Memory B cell (primary cell): ENCODE measurements around the gene RPP30.

Experiments used
- ATAC-seq: fragments of 150-1000 bp; cut with Tn5 transposase; 2 replicates; pipeline ENCODE4 v1.10.0; 2021; ENCODE audit warnings: low read depth, mild to moderate bottlenecking, moderate library complexity
- DNase-seq, 2 donors: peaks; one replicate each; pipeline ENCODE4 v3.0.0; 2022; ENCODE audit warnings: low spot score in 2 of 2
- H3K27ac Mint-ChIP-seq: one replicate; pipeline ENCODE4 v1.8.0; 2022; ENCODE audit warnings: mild to moderate bottlenecking, moderate library complexity, mixed read lengths
- H3K27me3 Mint-ChIP-seq: one replicate; pipeline ENCODE4 v1.8.0; 2022; ENCODE audit warnings: mixed read lengths
- H3K36me3 Mint-ChIP-seq: one replicate; pipeline ENCODE4 v1.8.0; 2022; ENCODE audit warnings: mild to moderate bottlenecking, mixed read lengths
- H3K4me1 Mint-ChIP-seq: one replicate; pipeline ENCODE4 v1.8.0; 2022; ENCODE audit warnings: mixed read lengths
- H3K4me3 Mint-ChIP-seq: one replicate; pipeline ENCODE4 v1.8.0; 2022; ENCODE audit warnings: mild to moderate bottlenecking, moderate library complexity, mixed read lengths
- H3K9me3 Mint-ChIP-seq: one replicate; pipeline ENCODE4 v1.8.0; 2022; ENCODE audit warnings: mixed read lengths

Gene RPP30

GRCh38 chr10:90916392-90917237, 44.8 kb downstream of the RPP30 start:
- H3K27me3 Mint-ChIP-seq, result peaks cover 2% of the 10 kb centered on the region
- no peaks in the 10 kb centered on the region for H3K36me3 Mint-ChIP-seq
- DNase-seq (no peak), ATAC-seq (no peak)
- H3K4me3 Mint-ChIP-seq, result no peak overlapping the region
- H3K4me1 Mint-ChIP-seq, result peaks cover 6% of the 10 kb centered on the region
- H3K27ac Mint-ChIP-seq, result no peak overlapping the region
- no peaks in the 10 kb centered on the region for H3K9me3 Mint-ChIP-seq

- ATAC-seq (no peak), DNase-seq (no peak)
- Mint-ChIP-seq H3K27ac (no peak overlapping the region), H3K4me3 (no peak overlapping the region), H3K9me3 (no peaks in the 10 kb centered on the region), H3K27me3 (peaks cover 2% of the 10 kb centered on the region), H3K36me3 (no peaks in the 10 kb centered on the region), H3K4me1 (peaks cover 3% of the 10 kb centered on the region)
Measured at GRCh38 chr10:90917238-90917967, 45.6 kb downstream of the RPP30 start.

GRCh38 chr10:90917968-90918318, 46.2 kb downstream of the RPP30 start:
- Mint-ChIP-seq H3K4me3 (no peak overlapping the region), H3K9me3 (no peaks in the 10 kb centered on the region), H3K27me3 (peaks cover 2% of the 10 kb centered on the region), H3K27ac (no peak overlapping the region), H3K36me3 (no peaks in the 10 kb centered on the region), H3K4me1 (peaks cover 3% of the 10 kb centered on the region)
- ATAC-seq, result no peak
- no peak for DNase-seq

- no peaks in the 10 kb centered on the region for H3K36me3 Mint-ChIP-seq
- no peak overlapping the region for H3K4me3 Mint-ChIP-seq
Measured at GRCh38 chr10:90919683-90920574, 48.2 kb downstream of the RPP30 start.

GRCh38 chr10:90920986-90921666, 49.4 kb downstream of the RPP30 start, which contains the start of gene ANKRD1:
Gene ANKRD1, minus strand, starts transcription at chr10:90921087. Its CDS starts 60 bp downstream, at chr10:90921027.
- no peak for ATAC-seq
- no peak within 1 kb of the TSS for H3K27ac Mint-ChIP-seq
- H3K36me3 Mint-ChIP-seq, result no peaks in the 10 kb centered on the region
- H3K27me3 Mint-ChIP-seq, result peaks cover 2% of the 10 kb centered on the region
- DNase-seq, result no peak
- H3K9me3 Mint-ChIP-seq, result no peaks in the 10 kb centered on the region
- H3K4me3 Mint-ChIP-seq, result no peak within 1 kb of the TSS
- peaks cover 3% of the 10 kb centered on the region for H3K4me1 Mint-ChIP-seq

More at GRCh38 chr10:90919683-90920574, 48.2 kb downstream of the RPP30 start:
- Mint-ChIP-seq H3K27ac (no peak overlapping the region), H3K9me3 (no peaks in the 10 kb centered on the region), H3K27me3 (peaks cover 4% of the 10 kb centered on the region), H3K4me1 (peaks cover 3% of the 10 kb centered on the region)
- ATAC-seq (no peak), DNase-seq (no peak)

- DNase-seq, result no peak
- Mint-ChIP-seq H3K27ac (no peak overlapping the region), H3K27me3 (peaks cover 2% of the 10 kb centered on the region), H3K36me3 (no peaks in the 10 kb centered on the region), H3K4me3 (no peak overlapping the region), H3K4me1 (peaks cover 3% of the 10 kb centered on the region), H3K9me3 (no peaks in the 10 kb centered on the region)
- ATAC-seq, result no peak
Measured at GRCh38 chr10:90921906-90922305, 50.1 kb downstream of the RPP30 start.

GRCh38 chr10:90923111-90923731, 51.4 kb downstream of the RPP30 start:
- DNase-seq (no peak), ATAC-seq (no peak)
- H3K27me3 Mint-ChIP-seq, result peaks cover 2% of the 10 kb centered on the region
- no peak overlapping the region for H3K27ac Mint-ChIP-seq
- H3K9me3 Mint-ChIP-seq, result no peaks in the 10 kb centered on the region
- H3K4me1 Mint-ChIP-seq, result no peaks in the 10 kb centered on the region
- H3K4me3 Mint-ChIP-seq, result no peak overlapping the region
- no peaks in the 10 kb centered on the region for H3K36me3 Mint-ChIP-seq

GRCh38 chr10:90924552-90924951, 52.8 kb downstream of the RPP30 start:
- Mint-ChIP-seq H3K9me3 (no peaks in the 10 kb centered on the region), H3K4me1 (no peaks in the 10 kb centered on the region), H3K27ac (no peak overlapping the region), H3K27me3 (peaks cover 6% of the 10 kb centered on the region), H3K36me3 (no peaks in the 10 kb centered on the region), H3K4me3 (no peak overlapping the region)
- no peak for ATAC-seq
- DNase-seq, result no peak

- no peak for ATAC-seq
Measured at GRCh38 chr10:90925079-90926029, 53.6 kb downstream of the RPP30 start.

GRCh38 chr10:90927293-90927692, 55.5 kb downstream of the RPP30 start:
- Mint-ChIP-seq H3K4me3 (no peak overlapping the region), H3K36me3 (no peaks in the 10 kb centered on the region)

More at GRCh38 chr10:90925079-90926029, 53.6 kb downstream of the RPP30 start:
- no peaks in the 10 kb centered on the region for H3K9me3 Mint-ChIP-seq
- no peaks in the 10 kb centered on the region for H3K36me3 Mint-ChIP-seq
- H3K27ac Mint-ChIP-seq, result no peak overlapping the region
- peaks cover 6% of the 10 kb centered on the region for H3K27me3 Mint-ChIP-seq
- no peak for DNase-seq
- no peaks in the 10 kb centered on the region for H3K4me1 Mint-ChIP-seq
- no peak overlapping the region for H3K4me3 Mint-ChIP-seq

GRCh38 chr10:90929179-90929578, 57.4 kb downstream of the RPP30 start:
- DNase-seq (no peak), ATAC-seq (no peak)
- Mint-ChIP-seq H3K36me3 (no peaks in the 10 kb centered on the region), H3K4me1 (no peaks in the 10 kb centered on the region), H3K4me3 (no peak overlapping the region), H3K9me3 (no peaks in the 10 kb centered on the region), H3K27ac (no peak overlapping the region), H3K27me3 (peaks cover 6% of the 10 kb centered on the region)

More at GRCh38 chr10:90927293-90927692, 55.5 kb downstream of the RPP30 start:
- H3K9me3 Mint-ChIP-seq, result no peaks in the 10 kb centered on the region
- H3K27me3 Mint-ChIP-seq, result peaks cover 6% of the 10 kb centered on the region
- ATAC-seq (no peak), DNase-seq (no peak)
- no peak overlapping the region for H3K27ac Mint-ChIP-seq
- H3K4me1 Mint-ChIP-seq, result no peaks in the 10 kb centered on the region

- no peaks in the 10 kb centered on the region for H3K9me3 Mint-ChIP-seq
- H3K4me1 Mint-ChIP-seq, result peaks cover 3% of the 10 kb centered on the region
- ATAC-seq (no peak), DNase-seq (no peak)
- no peak overlapping the region for H3K4me3 Mint-ChIP-seq
- H3K27ac Mint-ChIP-seq, result no peak overlapping the region
- H3K36me3 Mint-ChIP-seq, result no peaks in the 10 kb centered on the region
- peaks cover 5% of the 10 kb centered on the region for H3K27me3 Mint-ChIP-seq
Measured at GRCh38 chr10:90930070-90930837, 58.5 kb downstream of the RPP30 start.
